ENCODE data around the gene GRM5.
A peak's percentile ranks its signal among the peaks of the same experiment; 100 is the strongest.
"Not testable (repeated sequence)": the region's sequence is repeated elsewhere in the genome, so short reads cannot be mapped to it uniquely, and the experiment has no call there.

The GRM5 gene

DNA sequence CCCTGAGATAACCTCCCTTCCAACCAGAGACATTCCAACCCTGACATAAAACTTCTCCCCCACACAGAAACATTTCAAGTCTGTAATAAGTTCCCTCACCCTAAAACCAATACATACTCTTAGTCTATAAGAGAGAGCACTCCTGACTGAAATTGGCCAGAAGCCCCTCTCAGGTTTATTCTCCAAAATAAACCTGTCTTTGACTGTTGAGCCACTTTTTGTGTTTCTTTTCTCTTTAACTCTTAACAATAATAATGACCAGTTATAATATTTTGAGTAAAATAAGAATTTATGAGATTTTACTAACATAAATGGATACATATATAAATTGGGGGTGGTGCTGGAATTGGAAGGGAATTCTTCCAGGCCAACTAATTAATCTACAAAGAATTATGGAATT is 93.6 kb downstream of the GRM5 start:
- no peak for DNase-seq (ENCODE audit: low spot score)

GRCh38 chr11:88961621-88962020 is 104.2 kb downstream of the GRM5 start:
- DNase-seq (ENCODE audit: low spot score) = not testable (repeated sequence)

DNA sequence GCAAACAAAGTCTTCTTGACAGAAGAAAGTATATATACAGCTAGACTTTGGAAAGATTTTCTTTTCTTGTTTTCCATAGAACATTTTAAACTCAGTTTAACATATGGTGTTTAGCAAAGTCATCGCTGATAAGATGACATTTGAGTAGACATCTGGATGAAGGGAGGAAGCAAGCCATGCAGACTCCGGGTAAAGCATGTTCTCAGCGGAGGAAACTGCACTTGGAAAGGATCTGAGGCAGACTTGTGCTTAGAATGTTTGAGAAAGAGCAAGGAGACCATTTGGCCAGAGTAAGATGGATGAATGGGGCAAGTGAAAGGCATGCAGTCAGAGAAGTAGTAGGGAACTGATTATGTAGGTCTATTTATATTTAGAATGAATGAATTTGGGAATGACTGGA is 105.9 kb downstream of the GRM5 start:
- DNase-seq (ENCODE audit: low spot score) = not testable (repeated sequence)

GRCh38 chr11:88950975-88951374 is 114.8 kb downstream of the GRM5 start:
- no peak for DNase-seq (ENCODE audit: low spot score)

DNA sequence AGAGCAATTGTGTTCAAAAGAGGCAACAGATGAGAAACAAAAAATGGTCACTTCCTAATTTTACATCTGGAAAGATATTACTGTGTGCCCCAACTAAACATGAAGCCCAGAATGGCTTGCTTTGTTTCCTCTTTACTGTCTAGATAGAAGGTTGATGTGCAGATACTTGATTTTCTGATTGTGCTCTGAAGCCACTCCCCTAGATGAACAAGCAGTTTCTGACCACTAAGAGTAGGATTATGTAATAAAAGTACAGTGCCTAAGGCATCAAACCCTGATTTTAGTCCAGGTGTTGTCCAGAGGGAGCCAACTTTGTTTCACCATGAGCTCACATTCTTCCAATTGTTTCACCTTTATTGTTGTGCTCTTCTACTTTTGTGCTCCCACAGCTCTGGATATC is 116.9 kb downstream of the GRM5 start:
- DNase-seq (ENCODE audit: low spot score) = not testable (repeated sequence)

DNA sequence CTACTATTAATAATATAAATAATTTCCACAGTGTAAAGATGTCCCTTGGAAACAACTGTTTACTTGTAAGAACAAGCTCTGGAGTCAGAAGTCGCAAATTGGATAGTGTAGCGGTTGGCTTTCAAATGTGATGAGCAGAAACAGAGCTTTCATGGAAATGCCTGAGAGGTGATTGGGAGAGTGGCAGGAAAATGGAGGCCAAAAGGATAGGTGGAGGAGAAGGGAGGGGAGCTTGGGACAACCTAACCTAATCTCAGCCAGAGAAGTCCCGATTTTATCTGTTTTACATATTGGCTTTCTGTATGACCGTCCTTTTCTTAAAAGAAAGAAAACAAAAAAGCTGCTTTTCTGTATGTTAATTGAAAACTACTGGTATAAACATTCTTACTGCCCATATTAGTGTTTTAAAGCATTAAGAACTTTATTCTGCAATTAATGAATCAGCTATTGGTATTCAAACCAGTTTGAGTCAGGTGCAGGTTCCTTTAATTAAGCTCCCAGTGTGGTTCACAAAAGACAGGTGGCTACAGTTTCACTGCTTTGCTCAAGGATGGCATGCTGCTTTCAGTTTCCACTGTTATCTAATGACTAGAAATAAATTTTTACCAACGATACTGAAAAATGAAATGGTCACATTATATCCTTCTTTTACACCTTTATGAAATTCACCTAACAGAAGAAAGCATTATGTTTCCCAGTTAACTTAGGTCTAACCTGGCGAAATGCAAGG is 117.8 kb downstream of the GRM5 start:
- DNase-seq (ENCODE audit: low spot score) = not testable (repeated sequence)

DNA sequence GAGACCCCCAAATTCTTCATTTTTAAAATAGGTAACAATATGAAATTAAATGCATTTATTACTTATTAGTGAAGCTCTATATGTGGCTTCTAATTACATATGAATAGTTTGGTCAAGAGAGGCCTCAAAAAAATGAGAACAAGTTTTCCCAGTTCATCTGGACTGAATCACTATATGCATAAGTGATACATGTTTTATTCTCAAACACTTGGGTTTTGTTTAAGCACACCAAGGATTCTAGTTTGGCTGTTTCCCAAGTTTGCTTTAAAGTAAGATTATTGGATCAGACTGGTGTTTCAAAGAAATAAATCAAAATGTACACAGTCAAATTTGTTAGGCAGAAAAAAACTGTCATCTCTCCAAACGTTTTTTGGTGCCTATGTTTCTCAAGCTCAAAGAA is 136.1 kb downstream of the GRM5 start:
- not testable (repeated sequence) for DNase-seq (ENCODE audit: low spot score)

DNA sequence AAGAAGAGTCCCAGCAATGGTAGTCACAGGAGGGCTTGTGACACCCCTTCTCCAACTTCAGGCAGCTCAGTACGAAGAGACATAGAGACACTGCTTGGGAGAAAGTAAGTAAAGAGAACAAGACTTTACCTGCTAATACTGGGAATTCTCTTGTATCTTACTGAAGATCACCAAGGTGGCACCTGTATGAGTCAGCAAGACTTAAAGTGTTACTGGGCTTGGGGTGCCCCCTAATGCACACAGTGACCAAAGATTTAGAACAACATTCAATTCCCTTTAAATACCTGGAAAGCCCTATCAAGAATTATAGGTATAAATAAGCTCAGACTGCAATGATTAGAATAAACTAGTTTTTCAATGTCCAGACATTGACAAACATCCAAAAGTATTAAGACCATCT is 148.7 kb downstream of the GRM5 start:
- DNase-seq (ENCODE audit: low spot score) = not testable (repeated sequence)

GRCh38 chr11:88909500-88909899 is 156.3 kb downstream of the GRM5 start:
- DNase-seq (ENCODE audit: low spot score) = no peak

GRCh38 chr11:88901436-88901835 is 164.3 kb downstream of the GRM5 start:
- not testable (repeated sequence) for DNase-seq (ENCODE audit: low spot score)

DNA sequence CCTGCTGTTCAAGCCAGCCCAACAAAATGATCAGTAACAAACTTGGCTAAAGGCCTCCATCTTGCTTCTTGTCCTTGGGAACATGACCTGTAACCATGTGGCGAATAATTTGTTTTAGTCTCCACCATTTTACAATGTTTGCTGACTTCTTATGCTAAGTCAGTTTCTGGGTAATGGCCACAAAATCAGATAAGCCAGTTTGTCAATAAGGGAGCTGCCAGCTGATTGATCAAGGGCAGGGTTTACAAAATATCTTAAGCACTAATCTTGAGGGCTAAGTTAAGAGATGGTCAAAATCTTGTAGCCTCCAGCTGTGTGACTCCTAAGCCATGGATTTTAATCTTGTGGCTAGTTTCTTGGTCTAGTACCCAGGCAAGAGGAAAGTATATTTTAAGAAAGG is 176.9 kb downstream of the GRM5 start:
- not testable (repeated sequence) for DNase-seq (ENCODE audit: low spot score)

GRCh38 chr11:88886796-88887195 is 179.0 kb downstream of the GRM5 start:
- peak; percentile 42 for DNase-seq (ENCODE audit: low spot score)

- not testable (repeated sequence) for DNase-seq (ENCODE audit: low spot score)
These were observed 183.0 kb downstream of the GRM5 start for GRCh38 chr11:88882800-88883199.

DNA sequence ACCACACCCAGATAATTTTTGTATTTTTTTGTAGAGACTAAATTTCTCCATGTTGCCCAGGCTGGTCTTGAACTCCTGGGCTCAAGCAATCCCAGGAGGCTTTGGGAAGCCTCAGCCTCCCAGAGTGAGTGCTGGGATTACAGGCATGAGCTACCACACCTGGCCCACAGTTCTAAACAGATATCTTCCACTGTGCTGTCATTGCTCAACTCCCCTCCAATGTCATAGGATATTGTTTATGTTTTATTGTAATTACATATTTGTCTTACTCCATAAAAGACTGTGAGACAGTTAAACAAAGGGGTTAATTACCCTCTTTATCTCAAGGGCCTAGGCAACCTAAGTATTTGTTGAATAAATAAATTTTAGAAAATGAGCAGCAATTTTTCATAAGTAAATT is 204.2 kb downstream of the GRM5 start:
- no peak for DNase-seq (ENCODE audit: low spot score)

GRCh38 chr11:88860431-88860830 is 205.4 kb downstream of the GRM5 start:
- not testable (repeated sequence) for DNase-seq (ENCODE audit: low spot score)

DNA sequence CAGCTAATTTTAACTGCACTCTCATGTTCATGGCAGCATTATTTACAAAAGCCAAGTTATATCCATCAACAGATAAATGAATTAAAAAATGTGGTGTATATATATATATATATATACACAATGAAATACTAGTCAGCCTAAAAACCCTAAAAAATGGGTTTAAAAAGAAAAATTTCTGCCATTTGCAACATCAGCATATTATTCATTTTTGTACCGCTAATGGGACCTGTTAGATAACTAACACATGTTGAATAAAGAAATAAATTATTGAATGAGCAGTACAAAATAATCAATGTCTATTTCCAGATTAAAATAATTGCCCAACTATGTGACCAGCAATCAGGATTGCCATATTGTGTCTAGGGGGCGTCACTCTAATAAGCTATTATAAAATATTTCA is 211.8 kb downstream of the GRM5 start:
- DNase-seq (ENCODE audit: low spot score) = not testable (repeated sequence)

GRCh38 chr11:88851547-88851946 is 214.2 kb downstream of the GRM5 start:
- not testable (repeated sequence) for DNase-seq (ENCODE audit: low spot score)

DNA sequence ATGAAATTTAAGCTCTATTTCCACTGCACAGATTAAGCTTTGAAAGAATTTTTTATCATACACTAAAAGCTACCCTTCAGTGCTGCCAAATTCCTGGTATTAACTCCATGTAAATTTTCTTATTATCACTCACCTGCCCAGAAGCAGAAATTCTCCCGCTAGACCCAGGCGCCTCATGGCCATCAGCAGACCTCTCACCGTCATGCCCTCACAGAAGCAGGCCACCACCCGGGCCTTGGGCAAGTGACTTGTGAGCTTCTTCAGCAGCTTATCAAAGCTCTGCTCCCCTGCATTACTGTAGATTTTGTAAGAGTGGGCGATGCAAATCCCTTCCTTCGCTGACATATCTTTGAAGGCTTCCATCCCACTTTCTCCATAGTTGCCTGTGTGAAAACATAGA is 216.0 kb downstream of the GRM5 start:
- not testable (repeated sequence) for DNase-seq (ENCODE audit: low spot score)

DNA sequence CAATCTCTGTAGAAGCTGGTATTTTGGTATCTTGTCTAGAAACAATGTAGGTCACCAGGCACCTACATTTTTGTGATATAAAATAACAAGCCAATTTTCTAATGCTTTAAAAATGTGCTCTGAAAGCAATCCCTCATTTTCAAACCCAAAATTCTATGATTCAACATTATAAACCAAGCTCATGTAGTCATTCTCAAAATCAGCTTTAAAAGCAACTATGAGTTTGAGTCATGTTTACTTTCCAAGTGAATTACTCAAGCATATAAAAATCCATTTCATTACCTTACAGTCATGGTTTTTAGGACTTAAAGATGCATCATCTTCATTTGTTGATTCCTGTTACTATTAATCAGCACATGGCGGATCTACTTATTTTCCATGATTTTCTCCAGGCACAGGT is 216.4 kb downstream of the GRM5 start:
- no peak for DNase-seq (ENCODE audit: low spot score)

GRCh38 chr11:88846266-88846665 is 219.5 kb downstream of the GRM5 start:
- not testable (repeated sequence) for DNase-seq (ENCODE audit: low spot score)

DNA sequence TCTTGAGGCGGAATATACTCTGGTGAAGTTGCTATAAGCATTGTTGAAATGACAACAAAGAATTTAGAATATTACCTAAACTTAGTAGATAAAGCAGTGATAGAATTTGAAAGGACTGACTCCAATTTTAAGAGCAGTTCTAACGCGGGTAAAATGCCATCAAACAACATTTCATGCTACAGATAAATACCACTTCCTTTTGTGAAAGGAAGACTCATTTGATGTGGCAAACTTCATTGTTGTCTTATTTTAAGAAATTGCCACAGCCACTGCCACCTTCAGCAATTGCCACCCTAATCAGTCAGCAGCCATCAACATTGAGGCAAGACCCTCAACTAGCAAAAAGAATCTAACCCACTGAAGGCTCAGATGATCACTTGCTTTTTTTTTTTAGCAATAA is 220.8 kb downstream of the GRM5 start:
- not testable (repeated sequence) for DNase-seq (ENCODE audit: low spot score)

DNA sequence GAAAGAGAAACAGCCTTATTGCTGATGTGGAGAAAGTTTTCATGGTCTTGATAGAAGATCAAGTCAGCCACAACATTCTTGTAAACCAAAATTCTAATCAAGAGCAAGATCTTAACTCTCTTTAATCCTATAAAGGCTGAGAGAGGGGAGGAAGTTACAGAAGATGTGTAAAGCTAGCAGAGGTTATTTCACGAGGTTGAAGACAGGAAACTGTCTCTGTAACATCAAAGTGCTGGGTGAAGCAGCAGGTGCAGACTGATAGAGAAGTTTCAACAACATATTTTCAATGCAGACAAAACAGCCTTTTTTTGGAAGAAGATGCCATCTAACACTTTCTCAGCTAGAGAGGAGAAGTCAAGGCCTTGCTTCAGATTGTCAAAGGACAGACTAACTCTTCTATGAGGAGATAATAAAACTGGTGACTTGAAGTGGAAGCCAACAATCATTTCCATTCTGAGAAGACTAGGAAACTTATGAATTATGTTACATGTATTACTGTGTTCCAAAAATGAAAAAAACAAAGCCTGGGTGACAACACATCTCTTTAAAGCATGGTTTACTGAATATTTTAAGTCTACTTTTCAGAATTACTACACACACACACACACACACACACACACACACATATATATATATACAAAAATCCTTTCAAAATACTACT is 221.9 kb downstream of the GRM5 start:
- DNase-seq (ENCODE audit: low spot score) = not testable (repeated sequence)

DNA sequence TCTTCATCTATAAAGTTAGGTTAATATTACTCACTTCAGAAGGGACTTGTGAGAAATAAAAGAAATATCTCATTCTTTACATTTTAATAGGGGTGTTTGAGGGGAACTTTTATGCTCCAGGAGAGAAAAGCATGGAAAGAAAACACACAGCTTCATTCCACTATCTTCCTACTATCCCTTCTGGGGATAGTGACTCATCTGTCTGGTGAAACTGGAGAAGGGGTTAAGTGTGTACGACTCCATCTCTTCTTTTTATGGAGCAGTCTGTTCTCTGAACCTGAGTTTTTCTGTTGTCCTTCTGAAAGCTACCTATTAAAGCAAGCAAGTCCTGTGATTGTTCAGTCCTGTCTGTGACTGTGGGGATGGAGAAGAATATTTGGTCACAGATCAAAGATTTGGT is 227.6 kb downstream of the GRM5 start:
- not testable (repeated sequence) for DNase-seq (ENCODE audit: low spot score)

DNA sequence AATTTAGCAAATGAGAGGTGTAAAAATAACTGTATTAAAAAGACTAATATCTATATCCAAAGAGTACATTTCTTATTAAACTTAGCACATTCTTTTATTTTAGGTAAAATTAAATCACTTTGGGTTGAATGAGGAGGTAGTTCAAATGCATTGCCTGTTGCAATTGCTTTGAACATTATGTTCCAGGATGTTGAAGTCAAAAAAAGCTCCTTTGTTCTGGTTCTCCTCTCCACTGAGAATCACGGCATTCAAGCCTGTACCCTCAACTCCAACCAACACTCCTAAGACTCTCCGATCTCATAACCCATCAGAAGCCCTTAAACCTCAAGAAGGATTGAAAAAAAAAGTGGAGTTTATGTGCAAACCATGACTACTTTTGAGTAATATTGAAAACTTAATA is 230.1 kb downstream of the GRM5 start:
- DNase-seq (ENCODE audit: low spot score) = not testable (repeated sequence)

All from SW480 (cell line).